ENCODE results near the gene KRTAP5-8. TPM values are rescaled to one million over a fixed set of nuclear protein-coding genes. Genes with fewer than 3 reads are reported as not detected.

Gene KRTAP5-8
- total and polyA plus RNA-seq, 2 of the 4 experiments (the other 2 are of a cell fraction), result 0.07 TPM; not detected in 1

- no peaks in the 10 kb centered on the region for H4K20me1 ChIP-seq (ENCODE audit: insufficient read depth, low read length)
- no peak overlapping the region for H2BK15ac ChIP-seq (ENCODE audit: low read depth, low read length)
- no peak overlapping the region for H3K27ac ChIP-seq (ENCODE audit: insufficient read depth, low read length)
- no peak overlapping the region for H3K9ac ChIP-seq (ENCODE audit: low read depth, low read length)
- peaks cover 9% of the 10 kb centered on the region; the same call in 1 of the 2 replicates for H3K9me1 ChIP-seq (ENCODE audit: insufficient read depth, low read length)
- ATAC-seq (ENCODE audit: low read depth) (no peak), DNase-seq (no peak)
- intact Hi-C loops (cut with micrococcal nuclease) (no loop called here), in situ Hi-C loops (cut with MboI; ENCODE audit: low sequenced_read_pairs) (no loop called here), dilution Hi-C loops (cut with HindIII; ENCODE audit: low sequenced_read_pairs, unreplicated experiment) (no loop called here)
- no peaks in the 10 kb centered on the region for H3K4me1 ChIP-seq (ENCODE audit: control insufficient read depth, insufficient read depth, low read length)
- no peak overlapping the region for H2BK20ac ChIP-seq (ENCODE audit: low read depth, low read length)
- POLR2A ChIA-PET (ENCODE audit: unreplicated experiment), result no interaction called here
- no peak overlapping the region for H3K4ac ChIP-seq (ENCODE audit: low read depth, low read length)
- H4K91ac ChIP-seq (ENCODE audit: insufficient read depth, low read depth, low read length), result no peak overlapping the region
- no peak overlapping the region for H3K18ac ChIP-seq (ENCODE audit: low read depth, low read length)
- no peak overlapping the region for H3K4me2 ChIP-seq (ENCODE audit: low read depth, low read length)
- no peak for TF ChIP-seq MXI1 (IDR thresholded peaks at IDR 0.05; ENCODE audit: borderline replicate concordance, low read depth, low read length)
- TF ChIP-seq MAZ (IDR thresholded peaks at IDR 0.05; ENCODE audit: borderline replicate concordance, low read depth, low read length), result no peak
- no peak for TF ChIP-seq CTCF (conservative IDR thresholded peaks at IDR 0.05; ENCODE audit: low read depth, low read length)
- no peak for TF ChIP-seq ELK1 (IDR thresholded peaks at IDR 0.05; ENCODE audit: borderline replicate concordance, low read depth, low read length)
- TF ChIP-seq CHD1 (IDR thresholded peaks at IDR 0.05; ENCODE audit: low read depth, low read length), result no peak
- no peak for TF ChIP-seq SMC3 (IDR thresholded peaks at IDR 0.05; ENCODE audit: low read depth, low read length)
- TF ChIP-seq CEBPB (IDR thresholded peaks at IDR 0.05; ENCODE audit: low read depth, low read length), result no peak
- TF ChIP-seq RFX5 (IDR thresholded peaks at IDR 0.05; ENCODE audit: low read depth, low read length), result no peak
- TF ChIP-seq RCOR1 (IDR thresholded peaks at IDR 0.05; ENCODE audit: insufficient replicate concordance, low read length), result no peak
- TF ChIP-seq FOS (IDR thresholded peaks at IDR 0.05; ENCODE audit: low read depth, low read length), result no peak
- no peak for TF ChIP-seq BHLHE40 (IDR thresholded peaks at IDR 0.05; ENCODE audit: low read depth, low read length)
- no peak for TF ChIP-seq RAD21 (IDR thresholded peaks at IDR 0.05; ENCODE audit: low read length)
- TF ChIP-seq USF2 (IDR thresholded peaks at IDR 0.05; ENCODE audit: low read depth, low read length), result no peak
- TF ChIP-seq NFE2L2 (IDR thresholded peaks at IDR 0.05; ENCODE audit: low read depth, low read length), result no peak
- no peak for TF ChIP-seq MAFK (IDR thresholded peaks at IDR 0.05; ENCODE audit: low read depth, low read length)
- no peak overlapping the region for H3K14ac ChIP-seq (replicated peaks; ENCODE audit: low read depth, low read length)
- H3K4me3 ChIP-seq (ENCODE audit: insufficient read depth, low read depth, low read length), result no peak overlapping the region
- no peak overlapping the region for H2AK5ac ChIP-seq (ENCODE audit: low read depth, low read length)
- no peak overlapping the region for H2BK5ac ChIP-seq (ENCODE audit: low read depth, low read length, poor library complexity, severe bottlenecking)
- no peak overlapping the region for H2AFZ ChIP-seq (replicated peaks; ENCODE audit: low read length, poor library complexity)
- H3K27me3 ChIP-seq (ENCODE audit: control insufficient read depth, insufficient read depth, low read length), result no peaks in the 10 kb centered on the region
- H3K9me3 ChIP-seq (ENCODE audit: control insufficient read depth, insufficient read depth, low read length), result no peaks in the 10 kb centered on the region
- H4K5ac ChIP-seq (ENCODE audit: low read depth, low read length), result no peak overlapping the region
- 95% methylated on average over 10 of the region's 19 CpGs; no CpG with 5 or more reads in 1 of the 2 experiments for WGBS, 2 experiments (ENCODE audit: extremely low coverage in 2 of 2, insufficient read length in 1 of 2)
- no TSS peak for BruUV-seq (replicated peaks)
- CTCF ChIA-PET, result no interaction called here
- H3K79me1 ChIP-seq (ENCODE audit: low read depth in 1 of 2, low read length in 2 of 2), result no peaks in the 10 kb centered on the region
- H3K56ac ChIP-seq (ENCODE audit: extremely low read depth, insufficient read depth, low read length), result no peak overlapping the region
- no peak overlapping the region for H2BK120ac ChIP-seq (ENCODE audit: low read depth, low read length)
- peaks cover 59% of the 10 kb centered on the region for H3K36me3 ChIP-seq (ENCODE audit: control insufficient read depth, insufficient read depth, low read length)
- no peak overlapping the region for H2AK9ac ChIP-seq (replicated peaks; ENCODE audit: low read depth, low read length, poor library complexity)
- H4K8ac ChIP-seq (ENCODE audit: low read depth in 2 of 2, low read length in 2 of 2), result no peak overlapping the region
- H3K23ac ChIP-seq (ENCODE audit: low read depth, low read length), result no peak overlapping the region
Measured at GRCh38 chr11:71498091-71498490, 39.7 kb upstream of the KRTAP5-8 start.
